ENCODE results near the gene LMF2. TPM values are rescaled to one million over a fixed set of nuclear protein-coding genes. Genes with fewer than 3 reads are reported as not detected.

Gene LMF2
- total and polyA plus RNA-seq, 2 of the 4 experiments (the other 2 are of a cell fraction), result 16.8 to 82.6 TPM

DNA sequence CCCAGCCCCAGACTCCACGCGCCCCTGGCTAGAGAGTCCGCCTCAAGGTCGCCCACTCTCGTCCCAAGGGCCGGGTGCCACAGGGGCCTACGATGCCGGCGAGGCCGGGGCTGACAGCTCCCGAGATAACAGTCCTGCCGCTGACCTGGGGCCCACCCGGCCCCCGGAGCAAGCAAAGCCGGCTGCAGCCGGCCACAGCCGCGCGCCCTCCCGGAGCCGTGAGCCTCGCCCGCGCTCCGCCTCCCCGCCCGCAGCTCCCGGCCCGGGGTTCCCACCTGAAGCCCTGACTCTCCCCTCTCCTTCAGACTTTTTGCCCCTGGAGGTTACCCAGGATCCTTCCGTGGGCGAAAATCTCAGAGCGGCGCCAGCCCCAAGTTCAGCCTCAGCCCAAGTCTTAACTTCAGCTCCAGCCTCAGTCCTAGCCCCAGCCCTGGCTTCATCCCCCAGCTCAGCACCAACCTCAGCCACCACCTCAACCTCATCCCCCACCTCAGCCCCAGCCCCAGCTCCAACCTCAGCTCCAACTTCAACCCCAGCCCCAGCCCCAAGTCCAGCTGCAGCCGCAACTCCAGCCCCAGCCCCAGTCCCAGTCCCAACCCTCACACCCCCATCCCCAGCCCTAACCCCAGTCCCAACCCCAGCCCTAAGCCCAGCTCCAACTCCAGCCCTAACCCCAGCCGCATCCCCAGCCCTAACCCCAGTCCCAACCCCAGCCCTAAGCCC, 39.9 kb upstream of the LMF2 start:
- no TSS peak for BruUV-seq (replicated peaks)
- Histone ChIP-seq H4K5ac (ENCODE audit: low read depth, low read length) (no peak overlapping the region), H3K9ac (ENCODE audit: low read depth, low read length) (no peak overlapping the region), H3K9me3 (ENCODE audit: control insufficient read depth, insufficient read depth, low read length) (no peaks in the 10 kb centered on the region), H3K4me2 (ENCODE audit: low read depth, low read length) (no peak overlapping the region), H2BK20ac (ENCODE audit: low read depth, low read length) (no peak overlapping the region), H3K4ac (ENCODE audit: low read depth, low read length) (no peak overlapping the region), H4K8ac (ENCODE audit: low read depth in 2 of 2, low read length in 2 of 2) (no peak overlapping the region), H3K56ac (ENCODE audit: extremely low read depth, insufficient read depth, low read length) (no peak overlapping the region), H2BK120ac (ENCODE audit: low read depth, low read length) (no peak overlapping the region), H4K91ac (ENCODE audit: insufficient read depth, low read depth, low read length) (no peak overlapping the region), H3K4me1 (ENCODE audit: control insufficient read depth, insufficient read depth, low read length) (no peaks in the 10 kb centered on the region; the same call in 1 of the 2 replicates), H3K14ac (replicated peaks; ENCODE audit: low read depth, low read length) (no peak overlapping the region), H2AK5ac (ENCODE audit: low read depth, low read length) (no peak overlapping the region), H3K36me3 (ENCODE audit: control insufficient read depth, insufficient read depth, low read length) (no peaks in the 10 kb centered on the region), H3K4me3 (ENCODE audit: insufficient read depth, low read depth, low read length) (no peak overlapping the region), H2AFZ (replicated peaks; ENCODE audit: low read length, poor library complexity) (peak overlapping the region; percentile 21), H2AK9ac (replicated peaks; ENCODE audit: low read depth, low read length, poor library complexity) (no peak overlapping the region), H2BK5ac (ENCODE audit: low read depth, low read length, poor library complexity, severe bottlenecking) (no peak overlapping the region), H2BK15ac (ENCODE audit: low read depth, low read length) (no peak overlapping the region), H4K20me1 (ENCODE audit: insufficient read depth, low read length) (no peaks in the 10 kb centered on the region), H3K23ac (ENCODE audit: low read depth, low read length) (no peak overlapping the region), H3K18ac (ENCODE audit: low read depth, low read length) (no peak overlapping the region), H3K27ac (ENCODE audit: insufficient read depth, low read length) (no peak overlapping the region), H3K27me3 (ENCODE audit: control insufficient read depth, insufficient read depth, low read length) (peaks cover 71% of the 10 kb centered on the region), H3K9me1 (ENCODE audit: insufficient read depth, low read length) (0 out of 2 replicates have a peak, but pooled peaks cover 2% of the 10 kb centered on the region), H3K79me1 (ENCODE audit: low read depth in 1 of 2, low read length in 2 of 2) (no peaks in the 10 kb centered on the region)
- ATAC-seq (ENCODE audit: low read depth), result no peak
- DNase-seq, result no peak
- CTCF ChIA-PET, result interaction anchor here (0.9 kb wide), 1 partner anchor 22 kb away, joined by 3 read pairs; the partner anchor contains the start of gene SCO2
- in situ Hi-C loops (cut with MboI; ENCODE audit: low sequenced_read_pairs) (no loop called here), dilution Hi-C loops (cut with HindIII; ENCODE audit: low sequenced_read_pairs, unreplicated experiment) (no loop called here), intact Hi-C loops (cut with micrococcal nuclease) (no loop called here)
- TF ChIP-seq MXI1 (IDR thresholded peaks at IDR 0.05; ENCODE audit: borderline replicate concordance, low read depth, low read length) (no peak), CHD1 (IDR thresholded peaks at IDR 0.05; ENCODE audit: low read depth, low read length) (no peak), RFX5 (IDR thresholded peaks at IDR 0.05; ENCODE audit: low read depth, low read length) (no peak), POLR2A (IDR thresholded peaks at IDR 0.05; ENCODE audit: low read depth, low read length) (no peak), SMC3 (IDR thresholded peaks at IDR 0.05; ENCODE audit: low read depth, low read length) (no peak), RAD21 (IDR thresholded peaks at IDR 0.05; ENCODE audit: low read length) (no peak), FOS (IDR thresholded peaks at IDR 0.05; ENCODE audit: low read depth, low read length) (no peak), BHLHE40 (IDR thresholded peaks at IDR 0.05; ENCODE audit: low read depth, low read length) (no peak), RCOR1 (IDR thresholded peaks at IDR 0.05; ENCODE audit: insufficient replicate concordance, low read length) (no peak), CEBPB (IDR thresholded peaks at IDR 0.05; ENCODE audit: low read depth, low read length) (no peak), MAZ (IDR thresholded peaks at IDR 0.05; ENCODE audit: borderline replicate concordance, low read depth, low read length) (no peak)
- TF ChIP-seq, protein P1, sequence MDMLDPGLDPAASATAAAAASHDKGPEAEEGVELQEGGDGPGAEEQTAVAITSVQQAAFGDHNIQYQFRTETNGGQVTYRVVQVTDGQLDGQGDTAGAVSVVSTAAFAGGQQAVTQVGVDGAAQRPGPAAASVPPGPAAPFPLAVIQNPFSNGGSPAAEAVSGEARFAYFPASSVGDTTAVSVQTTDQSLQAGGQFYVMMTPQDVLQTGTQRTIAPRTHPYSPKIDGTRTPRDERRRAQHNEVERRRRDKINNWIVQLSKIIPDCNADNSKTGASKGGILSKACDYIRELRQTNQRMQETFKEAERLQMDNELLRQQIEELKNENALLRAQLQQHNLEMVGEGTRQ (IDR thresholded peaks at IDR 0.05; ENCODE audit: low read depth, low read length), result no peak
- TF ChIP-seq, protein P2, sequence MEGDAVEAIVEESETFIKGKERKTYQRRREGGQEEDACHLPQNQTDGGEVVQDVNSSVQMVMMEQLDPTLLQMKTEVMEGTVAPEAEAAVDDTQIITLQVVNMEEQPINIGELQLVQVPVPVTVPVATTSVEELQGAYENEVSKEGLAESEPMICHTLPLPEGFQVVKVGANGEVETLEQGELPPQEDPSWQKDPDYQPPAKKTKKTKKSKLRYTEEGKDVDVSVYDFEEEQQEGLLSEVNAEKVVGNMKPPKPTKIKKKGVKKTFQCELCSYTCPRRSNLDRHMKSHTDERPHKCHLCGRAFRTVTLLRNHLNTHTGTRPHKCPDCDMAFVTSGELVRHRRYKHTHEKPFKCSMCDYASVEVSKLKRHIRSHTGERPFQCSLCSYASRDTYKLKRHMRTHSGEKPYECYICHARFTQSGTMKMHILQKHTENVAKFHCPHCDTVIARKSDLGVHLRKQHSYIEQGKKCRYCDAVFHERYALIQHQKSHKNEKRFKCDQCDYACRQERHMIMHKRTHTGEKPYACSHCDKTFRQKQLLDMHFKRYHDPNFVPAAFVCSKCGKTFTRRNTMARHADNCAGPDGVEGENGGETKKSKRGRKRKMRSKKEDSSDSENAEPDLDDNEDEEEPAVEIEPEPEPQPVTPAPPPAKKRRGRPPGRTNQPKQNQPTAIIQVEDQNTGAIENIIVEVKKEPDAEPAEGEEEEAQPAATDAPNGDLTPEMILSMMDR (conservative IDR thresholded peaks at IDR 0.05; ENCODE audit: low read depth, low read length), result no peak
- TF ChIP-seq, protein P3, sequence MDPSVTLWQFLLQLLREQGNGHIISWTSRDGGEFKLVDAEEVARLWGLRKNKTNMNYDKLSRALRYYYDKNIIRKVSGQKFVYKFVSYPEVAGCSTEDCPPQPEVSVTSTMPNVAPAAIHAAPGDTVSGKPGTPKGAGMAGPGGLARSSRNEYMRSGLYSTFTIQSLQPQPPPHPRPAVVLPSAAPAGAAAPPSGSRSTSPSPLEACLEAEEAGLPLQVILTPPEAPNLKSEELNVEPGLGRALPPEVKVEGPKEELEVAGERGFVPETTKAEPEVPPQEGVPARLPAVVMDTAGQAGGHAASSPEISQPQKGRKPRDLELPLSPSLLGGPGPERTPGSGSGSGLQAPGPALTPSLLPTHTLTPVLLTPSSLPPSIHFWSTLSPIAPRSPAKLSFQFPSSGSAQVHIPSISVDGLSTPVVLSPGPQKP (IDR thresholded peaks at IDR 0.05; ENCODE audit: borderline replicate concordance, low read depth, low read length), result no peak
- POLR2A ChIA-PET (ENCODE audit: unreplicated experiment), result no interaction called here
- WGBS, 2 experiments (ENCODE audit: extremely low coverage in 2 of 2, insufficient read length in 1 of 2), result 21% methylated on average over 22 of the region's 35 CpGs; no CpG with 5 or more reads in 1 of the 2 experiments

Measured in IMR-90 (cell line).